ENCODE results near the gene MSH3.
A peak's percentile ranks its signal among the peaks of the same experiment; 100 is the strongest.
"Not testable (repeated sequence)": the region's sequence is repeated elsewhere in the genome, so short reads cannot be mapped to it uniquely, and the experiment has no call there.

MSH3 gene

DNA sequence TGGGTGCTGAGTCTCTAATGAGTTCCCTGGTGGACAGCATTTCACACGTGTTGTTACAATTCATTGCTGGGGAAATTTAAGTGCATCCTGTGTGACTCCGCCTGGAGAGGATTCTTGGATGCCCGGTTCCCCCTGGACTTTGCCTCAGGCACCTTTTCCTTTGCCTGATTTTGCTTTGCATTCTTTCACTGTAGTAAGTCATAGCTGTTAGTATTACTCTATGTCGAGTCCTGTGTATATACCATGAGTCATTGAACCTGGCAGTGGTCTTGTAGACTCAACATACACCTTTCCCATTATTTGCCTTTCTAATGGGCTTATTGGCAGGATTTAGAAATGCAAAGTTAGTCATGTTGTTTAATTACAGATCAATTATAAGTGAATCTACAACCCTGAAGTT is 82.3 kb downstream of the MSH3 start:
- H3K36me3 Mint-ChIP-seq (ENCODE audit: low read depth): peaks cover 53% of the 10 kb centered on the region
- no peak overlapping the region for H3K27ac Mint-ChIP-seq
- H3K27me3 Mint-ChIP-seq (ENCODE audit: low read depth): no peaks in the 10 kb centered on the region
- no peak for DNase-seq (ENCODE audit: low spot score)
- peaks cover 7% of the 10 kb centered on the region for H3K9me3 Mint-ChIP-seq
- H3K4me3 Mint-ChIP-seq: no peak overlapping the region
- H3K4me1 Mint-ChIP-seq (ENCODE audit: low read depth): peaks cover 34% of the 10 kb centered on the region

DNA sequence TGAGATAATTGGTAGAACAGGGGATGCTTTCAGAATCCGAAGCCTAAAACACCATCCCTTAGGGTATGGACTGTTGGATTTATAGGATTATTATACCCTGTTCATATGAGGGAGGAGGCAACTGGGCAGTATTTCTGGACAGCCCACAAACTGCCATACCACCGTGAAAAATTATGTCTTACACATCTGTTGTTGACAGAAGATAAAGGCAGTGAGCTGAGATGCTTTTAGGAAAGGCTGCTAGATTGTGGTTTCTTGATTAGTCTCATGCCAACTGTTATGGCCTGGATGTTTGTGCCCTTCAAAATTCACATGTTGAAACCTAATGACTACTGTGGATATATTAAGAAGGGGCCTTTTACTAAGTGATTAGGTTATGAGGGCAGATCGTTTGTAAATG is 84.0 kb downstream of the MSH3 start:
- peak overlapping the region; percentile 53 for H3K27ac Mint-ChIP-seq
- H3K9me3 Mint-ChIP-seq: peaks cover 7% of the 10 kb centered on the region
- no peaks in the 10 kb centered on the region for H3K27me3 Mint-ChIP-seq (ENCODE audit: low read depth)
- peaks cover 38% of the 10 kb centered on the region for H3K4me1 Mint-ChIP-seq (ENCODE audit: low read depth)
- no peak for DNase-seq (ENCODE audit: low spot score)
- H3K36me3 Mint-ChIP-seq (ENCODE audit: low read depth): peaks cover 57% of the 10 kb centered on the region
- H3K4me3 Mint-ChIP-seq: no peak overlapping the region

DNA sequence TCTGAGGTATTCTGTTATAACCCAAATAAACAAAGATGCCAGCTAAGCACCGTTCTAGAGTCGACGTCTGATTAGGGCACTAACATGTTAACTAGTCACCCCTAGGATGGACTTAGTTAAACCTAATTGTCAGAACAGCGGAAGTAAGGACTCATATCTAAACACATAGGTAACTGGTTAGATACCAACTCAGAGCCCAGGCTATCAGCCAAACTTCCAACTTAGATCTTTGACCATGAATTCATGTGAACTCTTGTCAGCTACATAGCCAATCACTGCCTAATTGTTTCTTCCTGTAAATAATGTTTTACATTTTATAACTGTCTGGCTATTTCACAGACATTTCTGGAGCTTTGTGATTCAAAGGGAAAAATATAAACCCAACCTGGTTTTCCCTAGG is 84.6 kb downstream of the MSH3 start:
- no peak overlapping the region for H3K4me3 Mint-ChIP-seq
- H3K27me3 Mint-ChIP-seq (ENCODE audit: low read depth): no peaks in the 10 kb centered on the region
- peaks cover 57% of the 10 kb centered on the region for H3K36me3 Mint-ChIP-seq (ENCODE audit: low read depth)
- H3K4me1 Mint-ChIP-seq (ENCODE audit: low read depth): peaks cover 38% of the 10 kb centered on the region
- H3K9me3 Mint-ChIP-seq: peaks cover 9% of the 10 kb centered on the region
- no peak for DNase-seq (ENCODE audit: low spot score)
- H3K27ac Mint-ChIP-seq: peak overlapping the region; percentile 31

DNA sequence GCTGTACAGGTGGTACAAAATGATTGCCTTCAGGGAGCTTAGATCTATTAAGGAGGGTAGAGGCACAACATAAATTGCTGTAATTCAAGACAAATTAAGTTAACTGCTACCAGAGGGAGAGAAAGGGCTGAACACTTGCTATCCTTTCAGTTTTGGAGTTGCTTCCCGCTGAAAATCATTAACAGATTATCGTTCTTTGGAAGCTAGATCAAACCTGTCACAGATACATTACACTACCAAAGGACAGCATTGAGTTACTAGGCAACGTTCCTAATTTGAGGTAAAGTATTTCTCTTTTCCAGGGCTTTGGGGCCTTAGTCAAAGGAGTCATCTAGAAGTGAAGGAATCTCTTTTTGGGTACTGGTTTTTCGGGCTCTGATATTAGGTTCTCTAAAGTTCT is 85.0 kb downstream of the MSH3 start:
- Mint-ChIP-seq H3K4me3 (no peak overlapping the region), H3K27ac (peak overlapping the region; percentile 52), H3K4me1 (ENCODE audit: low read depth) (peaks cover 41% of the 10 kb centered on the region), H3K9me3 (peaks cover 12% of the 10 kb centered on the region), H3K36me3 (ENCODE audit: low read depth) (peaks cover 58% of the 10 kb centered on the region), H3K27me3 (ENCODE audit: low read depth) (no peaks in the 10 kb centered on the region)
- no peak for DNase-seq (ENCODE audit: low spot score)

DNA sequence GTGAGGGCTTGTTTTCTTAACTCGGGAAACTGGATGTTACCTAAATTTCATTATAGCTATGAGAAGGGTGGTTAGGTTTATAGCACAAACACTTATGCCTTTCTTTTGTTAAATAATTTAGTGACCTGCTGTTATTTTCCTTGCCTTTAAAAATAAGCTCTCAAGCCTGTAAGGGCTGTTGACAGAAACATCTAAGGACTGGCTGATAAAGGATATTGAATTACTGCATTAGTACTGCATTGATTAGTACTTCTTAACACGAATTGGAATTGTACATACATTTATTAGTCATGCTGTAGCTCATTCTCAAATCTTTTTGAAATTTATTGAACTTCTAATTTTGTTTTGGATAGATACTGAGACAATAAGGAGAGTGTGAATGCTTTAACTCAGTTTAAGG is 85.4 kb downstream of the MSH3 start:
- DNase-seq (ENCODE audit: low spot score): no peak
- H3K9me3 Mint-ChIP-seq: peaks cover 12% of the 10 kb centered on the region
- H3K4me1 Mint-ChIP-seq (ENCODE audit: low read depth): peaks cover 43% of the 10 kb centered on the region
- H3K27ac Mint-ChIP-seq: peak overlapping the region; percentile 52
- no peak overlapping the region for H3K4me3 Mint-ChIP-seq
- H3K36me3 Mint-ChIP-seq (ENCODE audit: low read depth): peaks cover 58% of the 10 kb centered on the region
- H3K27me3 Mint-ChIP-seq (ENCODE audit: low read depth): no peaks in the 10 kb centered on the region

DNA sequence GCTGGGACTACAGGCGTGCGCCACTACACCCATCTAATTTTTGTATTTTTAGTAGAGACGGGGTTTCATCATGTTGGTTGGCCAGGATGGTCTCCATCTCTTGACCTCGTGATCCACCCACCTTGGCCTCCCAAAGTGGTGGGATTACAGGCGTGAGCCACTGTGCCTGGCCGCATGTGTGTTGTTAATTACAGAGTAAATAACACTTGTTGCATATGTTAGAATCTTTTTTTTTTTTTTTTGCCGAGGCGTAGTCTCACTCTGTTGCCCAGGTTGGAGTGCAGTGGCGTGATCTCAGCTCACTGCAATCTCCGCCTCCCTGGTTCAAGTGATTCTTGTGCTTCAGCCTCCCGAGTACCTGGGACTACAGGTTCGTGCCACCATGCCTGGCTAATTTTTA is 86.0 kb downstream of the MSH3 start:
- Mint-ChIP-seq H3K36me3 (ENCODE audit: low read depth) (peaks cover 62% of the 10 kb centered on the region), H3K4me3 (peak overlapping the region; percentile 64), H3K27ac (peak overlapping the region; percentile 71), H3K4me1 (ENCODE audit: low read depth) (peaks cover 43% of the 10 kb centered on the region), H3K9me3 (peaks cover 12% of the 10 kb centered on the region)
- H3K27me3 Mint-ChIP-seq (ENCODE audit: low read depth); DNase-seq (ENCODE audit: low spot score): not testable (repeated sequence)

DNA sequence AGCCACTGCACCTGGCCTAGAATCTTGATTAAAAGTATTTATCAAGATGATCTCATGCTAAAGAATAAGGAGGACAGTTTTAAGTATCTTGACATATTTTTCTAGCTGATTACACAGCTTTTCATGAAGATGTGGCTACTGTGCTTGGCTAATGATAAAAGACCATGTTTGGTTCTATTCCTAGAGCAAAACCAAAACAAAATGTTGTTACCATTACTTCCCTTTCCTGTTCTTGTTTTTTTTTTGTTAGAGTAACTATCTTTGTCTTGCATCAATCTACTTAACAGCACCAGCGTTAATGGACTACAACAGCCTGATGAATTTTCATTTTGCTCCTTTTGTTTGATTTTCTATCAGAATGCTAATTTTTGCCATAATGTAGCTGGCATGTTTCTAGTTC is 86.5 kb downstream of the MSH3 start:
- H3K4me1 Mint-ChIP-seq (ENCODE audit: low read depth): peaks cover 43% of the 10 kb centered on the region
- H3K36me3 Mint-ChIP-seq (ENCODE audit: low read depth): peaks cover 65% of the 10 kb centered on the region
- peak overlapping the region; percentile 71 for H3K27ac Mint-ChIP-seq
- H3K9me3 Mint-ChIP-seq: peaks cover 12% of the 10 kb centered on the region
- H3K27me3 Mint-ChIP-seq (ENCODE audit: low read depth): no peaks in the 10 kb centered on the region
- H3K4me3 Mint-ChIP-seq: peak overlapping the region; percentile 64
- DNase-seq (ENCODE audit: low spot score): no peak

DNA sequence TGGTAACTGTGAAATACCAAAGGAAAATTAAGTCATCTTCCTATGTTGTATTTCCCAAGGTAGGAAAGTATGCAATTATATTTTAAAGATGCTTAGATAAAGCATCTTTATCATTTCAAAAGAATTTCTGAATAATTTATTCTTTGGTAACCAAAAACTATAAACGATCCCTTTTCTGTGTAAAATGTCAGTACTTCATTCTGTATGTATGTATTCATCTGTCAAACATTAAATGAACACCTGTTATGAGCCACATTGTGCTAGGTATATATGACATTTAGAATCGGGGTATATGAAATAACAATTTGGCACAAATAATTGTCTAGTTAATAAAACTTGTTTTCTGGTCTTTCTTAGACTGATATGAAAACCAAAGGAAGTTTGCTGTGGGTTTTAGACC is 89.7 kb downstream of the MSH3 start:
- H3K36me3 Mint-ChIP-seq (ENCODE audit: low read depth): peaks cover 79% of the 10 kb centered on the region
- H3K4me1 Mint-ChIP-seq (ENCODE audit: low read depth): peaks cover 30% of the 10 kb centered on the region

DNA sequence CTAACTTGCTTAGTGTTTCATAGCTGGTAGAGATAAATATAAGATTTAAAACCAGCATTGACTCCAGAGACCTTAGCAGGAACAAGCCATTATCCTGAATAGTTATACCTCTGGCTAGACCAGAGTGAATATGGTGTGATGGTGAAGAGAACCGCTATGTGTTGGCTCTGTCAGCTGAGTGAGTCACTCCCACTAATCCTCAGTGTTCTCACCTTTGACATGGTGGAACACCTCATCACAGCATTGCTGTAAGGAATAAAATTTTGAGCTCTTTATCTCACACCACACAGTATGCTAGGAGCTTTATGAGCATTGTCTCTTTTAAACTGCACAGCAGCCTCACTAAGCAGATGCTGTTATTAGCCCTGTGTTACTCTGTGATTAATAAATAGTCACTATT is 91.0 kb downstream of the MSH3 start:
- H3K4me3 Mint-ChIP-seq: no peak overlapping the region
- H3K27me3 Mint-ChIP-seq (ENCODE audit: low read depth): no peaks in the 10 kb centered on the region
- H3K4me1 Mint-ChIP-seq (ENCODE audit: low read depth): peaks cover 20% of the 10 kb centered on the region
- H3K36me3 Mint-ChIP-seq (ENCODE audit: low read depth): peaks cover 79% of the 10 kb centered on the region
- peaks cover 12% of the 10 kb centered on the region for H3K9me3 Mint-ChIP-seq
- H3K27ac Mint-ChIP-seq: no peak overlapping the region
- DNase-seq (ENCODE audit: low spot score): no peak

More for the DNA sequence above, 89.7 kb downstream of the MSH3 start:
- Mint-ChIP-seq H3K27me3 (ENCODE audit: low read depth) (no peaks in the 10 kb centered on the region), H3K9me3 (peaks cover 12% of the 10 kb centered on the region), H3K4me3 (no peak overlapping the region), H3K27ac (no peak overlapping the region)
- no peak for DNase-seq (ENCODE audit: low spot score)

DNA sequence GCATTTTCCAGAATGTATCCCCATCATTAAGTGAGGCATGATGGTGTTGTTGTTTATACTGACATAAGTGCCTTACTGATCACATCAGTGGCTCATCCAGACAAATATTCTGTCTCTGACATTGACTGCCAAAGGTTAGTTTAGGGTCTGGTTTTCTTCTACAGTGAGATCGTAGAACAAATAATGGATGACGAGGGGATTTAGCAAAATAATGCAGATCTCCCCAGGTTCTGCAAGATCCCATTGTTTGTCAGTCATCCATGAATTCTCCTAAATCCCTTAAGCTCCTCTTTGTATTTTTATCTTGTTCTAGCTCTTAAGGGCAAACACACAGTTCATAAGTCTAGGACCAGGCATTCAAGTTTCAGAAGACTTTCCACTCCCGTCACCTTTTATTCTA is 93.5 kb downstream of the MSH3 start:
- H3K4me3 Mint-ChIP-seq: no peak overlapping the region
- no peaks in the 10 kb centered on the region for H3K27me3 Mint-ChIP-seq (ENCODE audit: low read depth)
- H3K4me1 Mint-ChIP-seq (ENCODE audit: low read depth): peaks cover 12% of the 10 kb centered on the region
- no peak for DNase-seq (ENCODE audit: low spot score)
- H3K27ac Mint-ChIP-seq: no peak overlapping the region
- H3K36me3 Mint-ChIP-seq (ENCODE audit: low read depth): peaks cover 82% of the 10 kb centered on the region
- peaks cover 19% of the 10 kb centered on the region for H3K9me3 Mint-ChIP-seq

DNA sequence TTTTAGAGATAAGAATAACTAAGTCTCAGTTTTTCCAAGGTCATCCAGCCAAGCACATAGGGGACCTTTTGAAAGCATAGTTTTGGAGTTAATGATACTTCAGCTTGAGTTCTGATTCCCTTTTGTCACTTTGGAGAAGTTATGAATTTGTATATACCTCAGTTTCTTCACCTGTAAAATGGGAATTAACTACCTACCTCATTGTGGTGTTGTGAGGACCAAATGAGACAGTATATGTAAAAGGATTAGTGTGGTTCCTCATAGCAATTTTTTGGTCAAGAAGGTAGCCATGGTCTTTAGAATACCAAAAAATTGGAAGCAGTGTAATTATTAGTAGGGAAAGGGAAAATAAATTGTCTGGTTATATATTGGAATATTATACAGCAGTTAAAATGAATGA is 98.0 kb downstream of the MSH3 start:
- H3K27ac Mint-ChIP-seq: no peak overlapping the region
- peaks cover 47% of the 10 kb centered on the region for H3K4me1 Mint-ChIP-seq (ENCODE audit: low read depth)
- DNase-seq (ENCODE audit: low spot score): no peak
- no peak overlapping the region for H3K4me3 Mint-ChIP-seq
- H3K27me3 Mint-ChIP-seq (ENCODE audit: low read depth): no peaks in the 10 kb centered on the region
- H3K36me3 Mint-ChIP-seq (ENCODE audit: low read depth): peaks cover 61% of the 10 kb centered on the region
- peaks cover 14% of the 10 kb centered on the region for H3K9me3 Mint-ChIP-seq

DNA sequence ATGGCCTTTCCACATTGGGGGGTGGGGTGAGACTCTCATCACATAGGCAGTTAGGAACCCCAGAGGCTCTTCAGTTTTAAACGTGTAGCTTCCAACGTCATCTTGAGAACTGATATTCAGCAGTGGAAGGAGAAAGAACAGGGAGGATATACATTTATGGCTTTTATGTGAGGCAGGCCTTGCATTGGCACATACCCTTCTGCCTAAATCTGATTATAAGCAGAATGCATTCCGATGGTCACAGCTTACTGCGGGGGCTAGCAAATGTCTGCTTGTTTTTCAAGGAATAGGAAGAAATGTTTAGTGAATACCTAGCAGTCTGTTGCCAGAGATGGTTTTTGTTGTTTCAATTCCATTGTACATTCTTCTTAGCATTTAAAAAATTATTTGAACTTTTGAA is 99.3 kb downstream of the MSH3 start:
- H3K27me3 Mint-ChIP-seq (ENCODE audit: low read depth): no peaks in the 10 kb centered on the region
- DNase-seq (ENCODE audit: low spot score): no peak
- H3K4me3 Mint-ChIP-seq: no peak overlapping the region
- peaks cover 18% of the 10 kb centered on the region for H3K9me3 Mint-ChIP-seq
- no peak overlapping the region for H3K27ac Mint-ChIP-seq
- peaks cover 57% of the 10 kb centered on the region for H3K4me1 Mint-ChIP-seq (ENCODE audit: low read depth)
- H3K36me3 Mint-ChIP-seq (ENCODE audit: low read depth): peaks cover 59% of the 10 kb centered on the region

DNA sequence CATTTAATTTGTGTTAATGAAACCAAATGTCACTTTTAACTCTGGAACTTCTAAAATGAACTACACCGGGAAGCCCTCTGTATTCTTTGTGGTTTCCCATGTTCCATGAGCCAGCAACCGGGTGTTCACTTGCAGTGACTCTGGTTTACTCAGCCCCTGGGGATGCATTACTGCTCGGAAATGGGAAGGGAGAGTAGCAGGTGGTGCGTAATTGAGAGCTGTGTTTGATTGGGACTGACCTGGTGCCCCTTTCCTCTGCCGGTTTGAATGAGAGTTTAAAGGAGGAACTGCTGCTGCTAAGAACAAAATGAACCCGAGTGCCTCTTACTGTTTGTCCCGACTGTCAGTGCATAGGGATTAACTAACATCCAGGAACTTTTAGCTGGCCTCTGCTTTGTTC is 100.4 kb downstream of the MSH3 start:
- peaks cover 60% of the 10 kb centered on the region for H3K36me3 Mint-ChIP-seq (ENCODE audit: low read depth)
- H3K4me1 Mint-ChIP-seq (ENCODE audit: low read depth): peaks cover 68% of the 10 kb centered on the region
- DNase-seq (ENCODE audit: low spot score): peak; percentile 53

DNA sequence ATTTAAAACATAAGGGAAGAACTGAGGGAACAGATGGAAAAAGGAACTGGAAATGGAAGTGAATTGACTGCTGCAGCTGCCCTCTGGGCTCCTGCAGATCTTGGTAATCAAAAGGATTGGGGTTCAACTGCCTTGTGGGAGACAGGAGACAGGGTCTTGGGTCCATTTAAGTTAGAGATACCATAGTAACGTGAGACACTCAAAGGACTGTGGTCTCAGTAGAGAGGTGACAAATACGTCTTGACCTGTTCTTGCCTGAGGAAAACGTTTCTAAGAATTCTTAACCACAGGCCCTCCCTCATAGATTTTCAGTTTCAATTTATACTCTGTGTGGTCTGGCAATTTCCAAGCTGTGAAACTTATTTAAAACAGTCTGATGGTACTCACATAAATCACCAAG is 101.2 kb downstream of the MSH3 start:
- H3K9me3 Mint-ChIP-seq: peaks cover 10% of the 10 kb centered on the region
- peak overlapping the region; percentile 72 for H3K4me3 Mint-ChIP-seq
- H3K36me3 Mint-ChIP-seq (ENCODE audit: low read depth): peaks cover 56% of the 10 kb centered on the region
- peak overlapping the region; percentile 96 for H3K27ac Mint-ChIP-seq
- no peaks in the 10 kb centered on the region for H3K27me3 Mint-ChIP-seq (ENCODE audit: low read depth)
- peak; percentile 66 for DNase-seq (ENCODE audit: low spot score)
- H3K4me1 Mint-ChIP-seq (ENCODE audit: low read depth): peaks cover 73% of the 10 kb centered on the region

More for the DNA sequence above, 100.4 kb downstream of the MSH3 start:
- Mint-ChIP-seq H3K9me3 (peaks cover 15% of the 10 kb centered on the region), H3K27ac (peak overlapping the region; percentile 96), H3K4me3 (peak overlapping the region; percentile 72), H3K27me3 (ENCODE audit: low read depth) (no peaks in the 10 kb centered on the region)

DNA sequence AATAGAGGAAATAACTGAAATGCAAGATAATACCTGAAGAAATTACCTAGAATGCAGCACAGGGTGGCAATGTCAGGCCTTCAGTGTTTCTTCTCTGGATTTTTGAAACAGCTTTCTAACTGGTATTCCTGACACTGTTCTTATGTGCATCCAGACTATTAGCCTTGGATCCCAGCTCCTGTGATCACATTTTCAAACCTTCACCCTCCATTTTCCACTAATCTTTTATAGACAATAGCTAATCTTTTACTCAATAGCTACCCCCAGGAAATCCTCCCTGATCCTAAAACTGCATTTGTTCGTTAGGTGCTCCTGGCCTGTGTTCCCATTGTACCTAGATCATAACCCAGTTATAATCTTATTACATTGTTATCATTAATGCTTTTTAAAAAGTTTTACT is 101.8 kb downstream of the MSH3 start:
- peaks cover 76% of the 10 kb centered on the region for H3K4me1 Mint-ChIP-seq (ENCODE audit: low read depth)
- H3K27me3 Mint-ChIP-seq (ENCODE audit: low read depth): no peaks in the 10 kb centered on the region
- H3K9me3 Mint-ChIP-seq: peaks cover 4% of the 10 kb centered on the region
- peak overlapping the region; percentile 96 for H3K27ac Mint-ChIP-seq
- H3K4me3 Mint-ChIP-seq: peak overlapping the region; percentile 72
- peaks cover 54% of the 10 kb centered on the region for H3K36me3 Mint-ChIP-seq (ENCODE audit: low read depth)
- DNase-seq (ENCODE audit: low spot score): no peak

All from T-helper 2 cell treated with Interferon-gamma antibody and Interleukin-4, amounts not matched to agents 5 μg/mL and 100 μg/mL, for 36 hours (primary cell).